GM23338 (cell line): Measurements from ENCODE around the gene LIMCH1. TPM values are rescaled to one million over a fixed set of nuclear protein-coding genes. Genes with fewer than 3 reads are reported as not detected.

ENCODE experiments used
- ATAC-seq: fragments of 200-7000 bp; cut with Tn5 transposase; 3 replicates; pipeline ENCODE4 v1.9.1; 2020
- DNase-seq: peaks from one replicate; pipeline ENCODE4 v3.0.0-alpha.2; 2015; ENCODE audit warnings: low spot score
- H2AFZ ChIP-seq: fragments of 200-600 bp; sonication (generic); 2 replicates; pipeline ENCODE4 v1.8.0; 2016; ENCODE audit warnings: antibody characterized with exemption, mild to moderate bottlenecking, moderate library complexity
- H3F3A ChIP-seq: fragments of 200-600 bp; sonication (generic); replicated peaks from 2 replicates; pipeline ENCODE4 v1.8.0; 2017; ENCODE audit warnings: antibody characterized with exemption, mixed run types, low read depth
- H3K27ac ChIP-seq: fragments of 200-600 bp; sonication (generic); 2 replicates; pipeline ENCODE4 v1.6.1; 2016; ENCODE audit warnings: low read depth
- H3K27me3 ChIP-seq: fragments of 200-600 bp; sonication (generic); 2 replicates; pipeline ENCODE4 v1.8.0; 2016; ENCODE audit warnings: mild to moderate bottlenecking, mixed run types, moderate library complexity; ENCODE audit not compliant: insufficient read depth
- H3K36me3 ChIP-seq: fragments of 200-600 bp; sonication (generic); 2 replicates; pipeline ENCODE4 v1.8.0; 2016; ENCODE audit warnings: mild to moderate bottlenecking; ENCODE audit not compliant: insufficient read depth
- H3K4me1 ChIP-seq: fragments of 200-600 bp; sonication (generic); 2 replicates; pipeline ENCODE4 v1.8.0; 2016; ENCODE audit warnings: mild to moderate bottlenecking, moderate library complexity; ENCODE audit not compliant: insufficient read depth
- H3K4me2 ChIP-seq: fragments of 200-600 bp; sonication (generic); 2 replicates; pipeline ENCODE4 v1.7.1; 2017; ENCODE audit warnings: mixed run types
- H3K4me3 ChIP-seq: fragments of 200-600 bp; sonication (generic); 2 replicates; pipeline ENCODE4 v1.6.1; 2016; ENCODE audit warnings: mixed run types
- H3K79me2 ChIP-seq: fragments of 200-600 bp; sonication (generic); replicated peaks from 2 replicates; pipeline ENCODE4 v1.8.0; 2017; ENCODE audit warnings: mild to moderate bottlenecking; ENCODE audit not compliant: insufficient read depth
- H3K9me2 ChIP-seq: fragments of 200-600 bp; sonication (generic); 2 replicates; pipeline ENCODE4 v1.8.0; 2017; ENCODE audit not compliant: insufficient read depth
- H4K20me1 ChIP-seq: fragments of 200-600 bp; sonication (generic); replicated peaks from 2 replicates; pipeline ENCODE4 v1.8.0; 2017; ENCODE audit warnings: mild to moderate bottlenecking; ENCODE audit not compliant: insufficient read depth
- H3K27ac Mint-ChIP-seq: 2 replicates; pipeline ENCODE4 v1.8.0; 2020; ENCODE audit warnings: inconsistent platforms, mild to moderate bottlenecking, moderate library complexity, mixed read lengths
- H3K27me3 Mint-ChIP-seq: 3 replicates; pipeline ENCODE4 v1.8.0; 2022; ENCODE audit warnings: low read depth, mild to moderate bottlenecking, moderate library complexity, mixed read lengths, inconsistent platforms; ENCODE audit not compliant: insufficient read depth, poor library complexity
- H3K36me3 Mint-ChIP-seq: 3 replicates; pipeline ENCODE4 v1.8.0; 2021; ENCODE audit warnings: low read depth, mild to moderate bottlenecking, inconsistent platforms, moderate library complexity, mixed read lengths
- H3K4me1 Mint-ChIP-seq: 3 replicates; pipeline ENCODE4 v1.8.0; 2020; ENCODE audit warnings: mild to moderate bottlenecking, inconsistent platforms, mixed read lengths
- H3K4me3 Mint-ChIP-seq: 3 replicates; pipeline ENCODE4 v1.8.0; 2021; ENCODE audit warnings: moderate library complexity, mild to moderate bottlenecking, inconsistent platforms, mixed read lengths
- H3K9me3 Mint-ChIP-seq: 3 replicates; pipeline ENCODE4 v1.8.0; 2020; ENCODE audit warnings: moderate library complexity, mild to moderate bottlenecking, inconsistent platforms, mixed read lengths
- CREB1 ChIP-seq: fragments of 250-450 bp; sonication (Bioruptor Pico); IDR thresholded peaks from 2 replicates; pipeline ENCODE4 v1.5.0; 2020; ENCODE audit warnings: low read depth, mild to moderate bottlenecking, moderate library complexity
- CTCF ChIP-seq, 2 experiments: fragments of 200-600 bp in 1 of 2; sonication (generic) in 1 of 2; conservative IDR thresholded peaks; 2 replicates each; pipeline versions ENCODE4 v1.5.1 to v1.6.1; 2016 to 2017; ENCODE audit warnings: antibody characterized with exemption in 2 of 2, low read depth in 2 of 2, mild to moderate bottlenecking in 2 of 2, moderate library complexity in 1 of 2
- ETS1 ChIP-seq: IDR thresholded peaks from 2 replicates; pipeline ENCODE4 v1.6.1; 2016; ENCODE audit warnings: antibody characterized with exemption
- EZH2phosphoT487 ChIP-seq: fragments of 200-600 bp; sonication (generic); IDR thresholded peaks from one replicate; pipeline ENCODE4 v1.8.1; 2018; ENCODE audit warnings: antibody characterized with exemption; ENCODE audit not compliant: unreplicated experiment
- JUNB ChIP-seq: IDR thresholded peaks from one replicate; pipeline ENCODE4 v1.6.1; 2016; ENCODE audit warnings: antibody characterized with exemption; ENCODE audit not compliant: unreplicated experiment
- POLR2AphosphoS5 ChIP-seq: IDR thresholded peaks from 2 replicates; pipeline ENCODE4 v1.6.1; 2016; ENCODE audit warnings: antibody characterized with exemption, low read depth
- REST ChIP-seq: IDR thresholded peaks from one replicate; pipeline ENCODE4 v1.6.1; 2018; ENCODE audit warnings: antibody characterized with exemption; ENCODE audit not compliant: unreplicated experiment
- STAT1 ChIP-seq: IDR thresholded peaks from one replicate; pipeline ENCODE4 v1.6.1; 2016; ENCODE audit warnings: antibody characterized with exemption; ENCODE audit not compliant: unreplicated experiment
- ZNF114 ChIP-seq: fragments of 250-450 bp; sonication (Bioruptor Pico); IDR thresholded peaks from 2 replicates; pipeline ENCODE4 v1.5.0; 2020; ENCODE audit warnings: mild to moderate bottlenecking, moderate library complexity
- ZNF331 ChIP-seq: fragments of 250-450 bp; sonication (Bioruptor Pico); IDR thresholded peaks from 2 replicates; pipeline ENCODE4 v1.5.0; 2020; ENCODE audit warnings: low read depth, mild to moderate bottlenecking, moderate library complexity
- ZNF462 ChIP-seq: fragments of 250-450 bp; sonication (Bioruptor Pico); IDR thresholded peaks from 2 replicates; pipeline ENCODE4 v1.5.0; 2020; ENCODE audit warnings: mild to moderate bottlenecking, moderate library complexity
- polyA plus RNA-seq: library from polyadenylated mRNA; unstranded; fragments of >200 nt; fragmentation: Nextera tagmentation; extraction: Ambion mirVana; gene quantifications from 2 replicates; pipeline ENCODE4 v1.2.1, GENCODE V29; 2016
- total RNA-seq: library from RNA; depleted of rRNA; stranded (reverse); fragments of >200 nt; shearing (Covaris generic); gene quantifications from 2 replicates; pipeline ENCODE4 v1.2.3, GENCODE V29; 2014

LIMCH1 gene
- total and polyA plus RNA-seq, 2 experiments from 2014 or later = 1.5 TPM

- no peak for TF ChIP-seq ZNF462 (CRISPR knock-in tag)
Observed at GRCh38 chr4:41701983-41702382, 164.0 kb downstream of the LIMCH1 start (continued).

GRCh38 chr4:41702770-41703169 is 164.8 kb downstream of the LIMCH1 start:
- H3K9me3 Mint-ChIP-seq = no peaks in the 10 kb centered on the region
- H3K27ac Mint-ChIP-seq = no peak overlapping the region
- DNase-seq = no peak
- H4K20me1 ChIP-seq = no peaks in the 10 kb centered on the region
- H3K4me3 Mint-ChIP-seq = no peak overlapping the region
- no peaks in the 10 kb centered on the region for H3K27me3 Mint-ChIP-seq
- no peak overlapping the region for H3K4me2 ChIP-seq
- no peaks in the 10 kb centered on the region for H3K4me1 Mint-ChIP-seq
- no peak overlapping the region for H3K27ac ChIP-seq
- H3K4me1 ChIP-seq = no peaks in the 10 kb centered on the region
- no peaks in the 10 kb centered on the region for H3K36me3 Mint-ChIP-seq
- ATAC-seq = no peak
- H3K36me3 ChIP-seq = no peaks in the 10 kb centered on the region
- TF ChIP-seq STAT1 (no peak), ZNF331 (no peak), ETS1 (no peak), CTCF (conservative IDR thresholded peaks at IDR 0.05; ENCODE audit: low read depth in 2 of 2) (no peak), POLR2AphosphoS5 (no peak), CREB1 (CRISPR knock-in tag) (no peak), EZH2phosphoT487 (no peak), JUNB (no peak), REST (no peak), ZNF114 (CRISPR knock-in tag) (no peak)
- no peaks in the 10 kb centered on the region for H3K9me2 ChIP-seq
- H3F3A ChIP-seq = no peaks in the 10 kb centered on the region
- no peak overlapping the region for H3K4me3 ChIP-seq
- H2AFZ ChIP-seq = no peak overlapping the region
- no peaks in the 10 kb centered on the region for H3K79me2 ChIP-seq
- H3K27me3 ChIP-seq = no peaks in the 10 kb centered on the region
